Measurements from ENCODE around the gene KRTAP10-8. TPM values are rescaled to one million over a fixed set of nuclear protein-coding genes. Genes with fewer than 3 reads are reported as not detected.

KRTAP10-8 gene
- total RNA-seq, 6 experiments from 2014 or later: not detected

- no peak overlapping the region for H3K4me3 Mint-ChIP-seq
- H3K9me3 Mint-ChIP-seq: peaks cover 43% of the 10 kb centered on the region; the same call in 1 of the 2 replicates
- no peak for DNase-seq
- peaks cover 23% of the 10 kb centered on the region for H3K27me3 Mint-ChIP-seq (ENCODE audit: insufficient read depth)
- H3K4me1 Mint-ChIP-seq (ENCODE audit: low read depth): no peaks in the 10 kb centered on the region
- no peak overlapping the region for H3K27ac Mint-ChIP-seq
- no peak for TF ChIP-seq CTCF (IDR thresholded peaks at IDR 0.05)
- H3K36me3 Mint-ChIP-seq (ENCODE audit: low read depth): no peaks in the 10 kb centered on the region
Observed at GRCh38 chr21:44653656-44654575, 42.0 kb downstream of the KRTAP10-8 start.

- Mint-ChIP-seq H3K4me3 (no peak within 1 kb of the TSS), H3K27ac (no peak within 1 kb of the TSS), H3K36me3 (ENCODE audit: low read depth) (no peaks in the 10 kb centered on the region), H3K9me3 (peaks cover 41% of the 10 kb centered on the region; the same call in 1 of the 2 replicates), H3K27me3 (ENCODE audit: insufficient read depth) (peaks cover 23% of the 10 kb centered on the region), H3K4me1 (ENCODE audit: low read depth) (no peaks in the 10 kb centered on the region)
- no peak for DNase-seq
- no peak for TF ChIP-seq CTCF (IDR thresholded peaks at IDR 0.05)
Observed at GRCh38 chr21:44654576-44655175, 42.8 kb downstream of the KRTAP10-8 start, which contains the start of gene KRTAP12-4. Gene KRTAP12-4 (minus strand): TSS chr21:44654659. CDS start chr21:44654614, 45 bp downstream.

GRCh38 chr21:44656868-44657267, 45.0 kb downstream of the KRTAP10-8 start:
- Mint-ChIP-seq H3K4me1 (ENCODE audit: low read depth) (no peaks in the 10 kb centered on the region), H3K27me3 (ENCODE audit: insufficient read depth) (peaks cover 21% of the 10 kb centered on the region), H3K36me3 (ENCODE audit: low read depth) (no peaks in the 10 kb centered on the region), H3K9me3 (peaks cover 37% of the 10 kb centered on the region; the same call in 1 of the 2 replicates), H3K4me3 (no peak overlapping the region), H3K27ac (no peak overlapping the region)
- DNase-seq: no peak
- TF ChIP-seq CTCF (IDR thresholded peaks at IDR 0.05): no peak

- TF ChIP-seq CTCF (IDR thresholded peaks at IDR 0.05): no peak
- Mint-ChIP-seq H3K4me3 (no peak within 1 kb of the TSS), H3K36me3 (ENCODE audit: low read depth) (no peaks in the 10 kb centered on the region), H3K27me3 (ENCODE audit: insufficient read depth) (peaks cover 21% of the 10 kb centered on the region), H3K27ac (no peak within 1 kb of the TSS), H3K4me1 (ENCODE audit: low read depth) (no peaks in the 10 kb centered on the region), H3K9me3 (peaks cover 31% of the 10 kb centered on the region; the same call in 1 of the 2 replicates)
- no peak for DNase-seq
Observed at GRCh38 chr21:44657635-44658540, 46.0 kb downstream of the KRTAP10-8 start, which contains the start of gene KRTAP12-3. Gene KRTAP12-3 (plus strand): TSS chr21:44657932. CDS start chr21:44657980, 48 bp downstream.

GRCh38 chr21:44658541-44658910, 46.6 kb downstream of the KRTAP10-8 start:
- H3K4me3 Mint-ChIP-seq: no peak overlapping the region
- no peak for TF ChIP-seq CTCF (IDR thresholded peaks at IDR 0.05)
- no peak for DNase-seq
- no peaks in the 10 kb centered on the region for H3K36me3 Mint-ChIP-seq (ENCODE audit: low read depth)
- H3K27ac Mint-ChIP-seq: no peak overlapping the region
- H3K4me1 Mint-ChIP-seq (ENCODE audit: low read depth): no peaks in the 10 kb centered on the region
- peaks cover 20% of the 10 kb centered on the region for H3K27me3 Mint-ChIP-seq (ENCODE audit: insufficient read depth)
- peaks cover 27% of the 10 kb centered on the region; the same call in 1 of the 2 replicates for H3K9me3 Mint-ChIP-seq
